HG03135 (cell line): Measurements from ENCODE around the gene CDH4.

ENCODE experiments used
- ATAC-seq: cut with Tn5 transposase; IDR thresholded peaks from one replicate; pipeline ENCODE4 v1.9.1; 2021; ENCODE audit warnings: mild to moderate bottlenecking, moderate library complexity; ENCODE audit not compliant: unreplicated experiment

The CDH4 gene

GRCh38 chr20:61861054-61861841 is 609.2 kb downstream of the CDH4 start:
- ATAC-seq, result no peak

GRCh38 chr20:61861858-61862257 is 609.8 kb downstream of the CDH4 start:
- no peak for ATAC-seq

GRCh38 chr20:61862881-61863280 is 610.8 kb downstream of the CDH4 start:
- no peak for ATAC-seq

- ATAC-seq, result no peak
Measured at GRCh38 chr20:61864481-61864880, 612.4 kb downstream of the CDH4 start.

- no peak for ATAC-seq
Measured at GRCh38 chr20:61865353-61865752, 613.3 kb downstream of the CDH4 start.

- no peak for ATAC-seq
Measured at GRCh38 chr20:61866165-61866564, 614.1 kb downstream of the CDH4 start.

- ATAC-seq, result no peak
Measured at GRCh38 chr20:61868006-61868405, 615.9 kb downstream of the CDH4 start.

GRCh38 chr20:61868466-61869090 is 616.5 kb downstream of the CDH4 start:
- no peak for ATAC-seq

- ATAC-seq, result no peak
Measured at GRCh38 chr20:61869750-61870507, 617.9 kb downstream of the CDH4 start.

GRCh38 chr20:61871160-61871559 is 619.1 kb downstream of the CDH4 start:
- no peak for ATAC-seq

GRCh38 chr20:61871913-61872312 is 619.9 kb downstream of the CDH4 start:
- ATAC-seq, result no peak

GRCh38 chr20:61872371-61872900 is 620.4 kb downstream of the CDH4 start:
- no peak for ATAC-seq

GRCh38 chr20:61873651-61874420 is 621.8 kb downstream of the CDH4 start:
- ATAC-seq, result no peak

- ATAC-seq, result no peak
Measured at GRCh38 chr20:61874421-61875068, 622.5 kb downstream of the CDH4 start.

- ATAC-seq, result no peak
Measured at GRCh38 chr20:61875221-61875885, 623.3 kb downstream of the CDH4 start.

GRCh38 chr20:61875996-61876395 is 623.9 kb downstream of the CDH4 start:
- ATAC-seq, result no peak

- no peak for ATAC-seq
Measured at GRCh38 chr20:61876952-61877728, 625.1 kb downstream of the CDH4 start.

GRCh38 chr20:61877776-61878477 is 625.9 kb downstream of the CDH4 start:
- no peak for ATAC-seq
